HepG2 (cell line): ENCODE measurements around the gene VPS9D1. TPM values are rescaled to one million over a fixed set of nuclear protein-coding genes. Genes with fewer than 3 reads are reported as not detected.

Source experiments
- BHLHE40 ChIP-seq: IDR thresholded peaks from 2 replicates; pipeline ENCODE4 v1.6.1; 2011; ENCODE audit warnings: low read length, improper control_type of control experiment
- ETV6 ChIP-seq: sonication (generic); formaldehyde crosslinking; conservative IDR thresholded peaks from 2 replicates; pipeline ENCODE4 v1.4.0; 2020; ENCODE audit warnings: missing genetic modification reagents
- MED8 ChIP-seq: sonication (generic); formaldehyde crosslinking; IDR thresholded peaks from 2 replicates; pipeline ENCODE4 v1.8.1; 2023; ENCODE audit warnings: mild to moderate bottlenecking, missing genetic modification reagents; ENCODE audit not compliant: insufficient replicate concordance
- MXD4 ChIP-seq: IDR thresholded peaks from 2 replicates; pipeline ENCODE4 v1.6.1; 2016; ENCODE audit warnings: mild to moderate bottlenecking, missing biosample characterization, missing genetic modification reagents
- MXI1 ChIP-seq: IDR thresholded peaks from 3 replicates; pipeline ENCODE4 v1.6.1; 2012; ENCODE audit warnings: low read depth, low read length, inconsistent platforms, borderline replicate concordance
- NFE2L1 ChIP-seq: sonication (generic); formaldehyde crosslinking; IDR thresholded peaks from 2 replicates; pipeline ENCODE4 v1.4.0; 2020; ENCODE audit warnings: missing genetic modification reagents, mild to moderate bottlenecking, borderline replicate concordance
- U2AF2 ChIP-seq: fragments of 200-400 bp; formaldehyde crosslinking; IDR thresholded peaks from 2 replicates; pipeline ENCODE4 v1.6.1; 2017; ENCODE audit warnings: low read depth, mild to moderate bottlenecking, low read length
- YEATS2 ChIP-seq: sonication (generic); formaldehyde crosslinking; IDR thresholded peaks from 2 replicates; pipeline ENCODE4 v1.4.0; 2020; ENCODE audit warnings: missing genetic modification reagents, borderline replicate concordance
- ZBTB7A ChIP-seq: sonication (generic); formaldehyde crosslinking; IDR thresholded peaks from 2 replicates; pipeline ENCODE4 v1.8.0; 2022; ENCODE audit warnings: mild to moderate bottlenecking, missing genetic modification reagents
- ZBTB8A ChIP-seq: sonication (generic); formaldehyde crosslinking; IDR thresholded peaks from 2 replicates; pipeline ENCODE4 v1.4.0; 2020; ENCODE audit warnings: mild to moderate bottlenecking, low read depth, missing genetic modification reagents, borderline replicate concordance
- ZNF225 ChIP-seq: sonication (generic); formaldehyde crosslinking; IDR thresholded peaks from 2 replicates; pipeline ENCODE4 v1.4.0; 2020; ENCODE audit warnings: mild to moderate bottlenecking, missing genetic modification reagents
- polyA plus RNA-seq, 8 experiments: library from polyadenylated mRNA; depleted of rRNA in 3 of 8; stranded (reverse) in 7 of 8; unstranded in 1 of 8; fragments of >200 nt; fragmentation: Illumina TruSeq in 4 of 8; extraction: Trizol in 4 of 8; gene quantifications; 2 replicates each; pipeline versions ENCODE4 v1.2.1 to v1.2.3, GENCODE V29; 2011 to 2016; ENCODE audit warnings: low read depth in 4 of 8, missing spikeins in 1 of 8, mixed read lengths in 1 of 8; ENCODE audit not compliant: insufficient read depth in 1 of 8
- total RNA-seq, 5 experiments: library from RNA; depleted of rRNA; stranded (reverse); fragments of >200 nt; fragmentation: Illumina TruSeq; extraction: Trizol; gene quantifications; 2 replicates each; pipeline ENCODE4 v1.2.3, GENCODE V29; 2016; ENCODE audit warnings: low read depth in 1 of 5
- TF ChIP-seq, protein P1 (sequence below): sonication (generic); formaldehyde crosslinking; IDR thresholded peaks from 2 replicates; pipeline ENCODE4 v1.8.0; 2022; ENCODE audit warnings: missing genetic modification reagents, low read depth, mild to moderate bottlenecking, borderline replicate concordance
- TF ChIP-seq, protein P2 (sequence below): IDR thresholded peaks from 2 replicates; pipeline ENCODE4 v1.6.1; 2012; ENCODE audit warnings: inconsistent platforms
- TF ChIP-seq, protein P3 (sequence below): sonication (generic); formaldehyde crosslinking; IDR thresholded peaks from 2 replicates; pipeline ENCODE4 v1.8.1; 2022; ENCODE audit warnings: low read depth, mild to moderate bottlenecking, missing genetic modification reagents
- TF ChIP-seq, protein P4 (sequence below): sonication (generic); formaldehyde crosslinking; IDR thresholded peaks from 2 replicates; pipeline ENCODE4 v1.4.0; 2020; ENCODE audit warnings: mild to moderate bottlenecking, low read depth, missing genetic modification reagents
- TF ChIP-seq, protein P5 (sequence below): sonication (generic); formaldehyde crosslinking; IDR thresholded peaks from 2 replicates; pipeline ENCODE4 v1.4.0; 2020; ENCODE audit warnings: missing genetic modification reagents, borderline replicate concordance
- TF ChIP-seq, protein P6 (sequence below): sonication (generic); formaldehyde crosslinking; IDR thresholded peaks from 2 replicates; pipeline ENCODE4 v1.5.0; 2020; ENCODE audit warnings: missing genetic modification reagents

VPS9D1 gene
- total and polyA plus RNA-seq, 2 of the 13 experiments (the other 11 are each of a cell fraction or from before 2014, with no cell fraction given), result 10.1 to 13.2 TPM

DNA sequence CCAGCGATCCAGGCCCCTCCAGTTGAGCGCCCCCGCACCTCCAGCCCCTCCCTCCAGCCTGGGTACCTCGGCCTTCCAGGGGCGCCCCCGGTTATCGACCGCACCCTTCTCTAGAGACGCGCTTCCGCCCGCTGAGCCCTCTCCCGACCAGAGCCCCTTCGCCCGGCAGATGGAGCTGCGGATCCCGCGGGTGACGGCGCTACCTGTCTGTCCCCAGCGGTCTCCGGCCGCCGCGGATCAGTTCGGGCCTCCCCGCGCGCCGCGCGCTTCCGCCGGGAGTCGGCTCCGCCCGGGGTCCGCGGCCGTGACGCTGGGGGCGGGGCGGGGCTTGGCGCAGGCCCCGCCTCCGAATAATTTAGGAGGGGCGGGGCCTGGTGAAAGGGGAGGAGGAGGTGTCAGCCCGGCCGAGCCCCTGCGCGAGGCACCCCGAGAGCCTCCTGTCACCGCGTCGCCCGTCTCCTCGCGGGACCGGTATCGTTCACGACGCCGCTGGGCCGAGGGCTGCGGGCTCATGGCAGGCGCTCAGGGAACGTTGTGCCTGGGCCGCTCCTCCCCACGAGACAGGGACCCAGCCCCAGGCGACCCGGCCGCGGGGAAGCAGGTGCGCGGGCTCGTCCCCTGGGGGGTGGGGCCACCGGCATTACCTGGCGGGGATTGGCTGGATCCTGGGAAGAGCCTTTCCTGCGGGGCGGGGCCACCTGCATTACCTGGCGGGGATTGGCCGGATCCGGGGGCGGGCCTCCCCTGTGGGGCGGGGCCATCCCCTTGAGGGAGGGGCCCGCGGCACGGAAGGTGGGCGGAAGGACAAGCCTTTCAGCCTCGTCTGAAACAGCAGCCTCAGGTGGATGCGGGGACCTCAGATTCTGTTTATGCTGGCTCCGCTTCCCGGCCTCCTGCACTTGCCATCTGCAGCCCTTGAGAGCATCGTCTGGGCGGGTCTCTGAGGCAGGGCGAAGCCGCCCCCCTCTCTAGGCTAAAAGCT, 19.0 kb downstream of the VPS9D1 start, which contains the start of gene SPATA2L (continued):
- TF ChIP-seq, protein P1, sequence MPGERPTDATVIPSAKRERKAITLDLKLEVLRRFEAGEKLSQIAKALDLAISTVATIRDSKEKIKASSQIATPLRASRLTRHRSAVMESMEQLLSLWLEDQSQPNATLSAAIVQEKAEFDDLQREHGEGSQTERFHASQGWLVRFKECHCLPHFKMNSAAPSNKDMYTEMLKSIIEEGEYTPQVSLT (CRISPR knock-in tag), result no peak
- TF ChIP-seq, protein P2, sequence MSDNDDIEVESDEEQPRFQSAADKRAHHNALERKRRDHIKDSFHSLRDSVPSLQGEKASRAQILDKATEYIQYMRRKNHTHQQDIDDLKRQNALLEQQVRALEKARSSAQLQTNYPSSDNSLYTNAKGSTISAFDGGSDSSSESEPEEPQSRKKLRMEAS, result peak; percentile 89
- no peak for TF ChIP-seq ZBTB8A
- TF ChIP-seq MXI1, result peak; percentile 84
- peak; percentile 22; the same call in 1 of the 2 replicates for TF ChIP-seq ETV6 (CRISPR knock-in tag)
- TF ChIP-seq, protein P3, sequence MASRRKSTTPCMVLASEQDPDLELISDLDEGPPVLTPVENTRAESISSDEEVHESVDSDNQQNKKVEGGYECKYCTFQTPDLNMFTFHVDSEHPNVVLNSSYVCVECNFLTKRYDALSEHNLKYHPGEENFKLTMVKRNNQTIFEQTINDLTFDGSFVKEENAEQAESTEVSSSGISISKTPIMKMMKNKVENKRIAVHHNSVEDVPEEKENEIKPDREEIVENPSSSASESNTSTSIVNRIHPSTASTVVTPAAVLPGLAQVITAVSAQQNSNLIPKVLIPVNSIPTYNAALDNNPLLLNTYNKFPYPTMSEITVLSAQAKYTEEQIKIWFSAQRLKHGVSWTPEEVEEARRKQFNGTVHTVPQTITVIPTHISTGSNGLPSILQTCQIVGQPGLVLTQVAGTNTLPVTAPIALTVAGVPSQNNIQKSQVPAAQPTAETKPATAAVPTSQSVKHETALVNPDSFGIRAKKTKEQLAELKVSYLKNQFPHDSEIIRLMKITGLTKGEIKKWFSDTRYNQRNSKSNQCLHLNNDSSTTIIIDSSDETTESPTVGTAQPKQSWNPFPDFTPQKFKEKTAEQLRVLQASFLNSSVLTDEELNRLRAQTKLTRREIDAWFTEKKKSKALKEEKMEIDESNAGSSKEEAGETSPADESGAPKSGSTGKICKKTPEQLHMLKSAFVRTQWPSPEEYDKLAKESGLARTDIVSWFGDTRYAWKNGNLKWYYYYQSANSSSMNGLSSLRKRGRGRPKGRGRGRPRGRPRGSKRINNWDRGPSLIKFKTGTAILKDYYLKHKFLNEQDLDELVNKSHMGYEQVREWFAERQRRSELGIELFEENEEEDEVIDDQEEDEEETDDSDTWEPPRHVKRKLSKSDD, result peak; percentile 31; the same call in 1 of the 2 replicates
- peak; percentile 8 for TF ChIP-seq MED8 (CRISPR knock-in tag)
- TF ChIP-seq U2AF2, result no peak
- TF ChIP-seq, protein P4, sequence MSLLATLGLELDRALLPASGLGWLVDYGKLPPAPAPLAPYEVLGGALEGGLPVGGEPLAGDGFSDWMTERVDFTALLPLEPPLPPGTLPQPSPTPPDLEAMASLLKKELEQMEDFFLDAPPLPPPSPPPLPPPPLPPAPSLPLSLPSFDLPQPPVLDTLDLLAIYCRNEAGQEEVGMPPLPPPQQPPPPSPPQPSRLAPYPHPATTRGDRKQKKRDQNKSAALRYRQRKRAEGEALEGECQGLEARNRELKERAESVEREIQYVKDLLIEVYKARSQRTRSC (CRISPR knock-in tag), result peak; percentile 86
- TF ChIP-seq YEATS2 (CRISPR knock-in tag), result peak; percentile 80; the same call in 1 of the 2 replicates
- TF ChIP-seq ZBTB7A (CRISPR knock-in tag), result no peak; the same call in 1 of the 2 replicates
- peak; percentile 86 for TF ChIP-seq MXD4 (CRISPR knock-in tag)
- 0 out of 2 replicates have a peak, but pooled peaks have one; percentile 45 for TF ChIP-seq ZNF225 (CRISPR knock-in tag)
- 0 out of 2 replicates have a peak, but pooled peaks have one; percentile 9 for TF ChIP-seq BHLHE40
- TF ChIP-seq NFE2L1, result 0 out of 2 replicates have a peak, but pooled peaks have one; percentile 23
- TF ChIP-seq, protein P5, sequence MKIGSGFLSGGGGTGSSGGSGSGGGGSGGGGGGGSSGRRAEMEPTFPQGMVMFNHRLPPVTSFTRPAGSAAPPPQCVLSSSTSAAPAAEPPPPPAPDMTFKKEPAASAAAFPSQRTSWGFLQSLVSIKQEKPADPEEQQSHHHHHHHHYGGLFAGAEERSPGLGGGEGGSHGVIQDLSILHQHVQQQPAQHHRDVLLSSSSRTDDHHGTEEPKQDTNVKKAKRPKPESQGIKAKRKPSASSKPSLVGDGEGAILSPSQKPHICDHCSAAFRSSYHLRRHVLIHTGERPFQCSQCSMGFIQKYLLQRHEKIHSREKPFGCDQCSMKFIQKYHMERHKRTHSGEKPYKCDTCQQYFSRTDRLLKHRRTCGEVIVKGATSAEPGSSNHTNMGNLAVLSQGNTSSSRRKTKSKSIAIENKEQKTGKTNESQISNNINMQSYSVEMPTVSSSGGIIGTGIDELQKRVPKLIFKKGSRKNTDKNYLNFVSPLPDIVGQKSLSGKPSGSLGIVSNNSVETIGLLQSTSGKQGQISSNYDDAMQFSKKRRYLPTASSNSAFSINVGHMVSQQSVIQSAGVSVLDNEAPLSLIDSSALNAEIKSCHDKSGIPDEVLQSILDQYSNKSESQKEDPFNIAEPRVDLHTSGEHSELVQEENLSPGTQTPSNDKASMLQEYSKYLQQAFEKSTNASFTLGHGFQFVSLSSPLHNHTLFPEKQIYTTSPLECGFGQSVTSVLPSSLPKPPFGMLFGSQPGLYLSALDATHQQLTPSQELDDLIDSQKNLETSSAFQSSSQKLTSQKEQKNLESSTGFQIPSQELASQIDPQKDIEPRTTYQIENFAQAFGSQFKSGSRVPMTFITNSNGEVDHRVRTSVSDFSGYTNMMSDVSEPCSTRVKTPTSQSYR (CRISPR knock-in tag), result 0 out of 2 replicates have a peak, but pooled peaks have one; percentile 24
- TF ChIP-seq, protein P6, sequence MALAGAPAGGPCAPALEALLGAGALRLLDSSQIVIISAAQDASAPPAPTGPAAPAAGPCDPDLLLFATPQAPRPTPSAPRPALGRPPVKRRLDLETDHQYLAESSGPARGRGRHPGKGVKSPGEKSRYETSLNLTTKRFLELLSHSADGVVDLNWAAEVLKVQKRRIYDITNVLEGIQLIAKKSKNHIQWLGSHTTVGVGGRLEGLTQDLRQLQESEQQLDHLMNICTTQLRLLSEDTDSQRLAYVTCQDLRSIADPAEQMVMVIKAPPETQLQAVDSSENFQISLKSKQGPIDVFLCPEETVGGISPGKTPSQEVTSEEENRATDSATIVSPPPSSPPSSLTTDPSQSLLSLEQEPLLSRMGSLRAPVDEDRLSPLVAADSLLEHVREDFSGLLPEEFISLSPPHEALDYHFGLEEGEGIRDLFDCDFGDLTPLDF, result peak; percentile 75; the same call in 1 of the 2 replicates
